A172 (cell line): ENCODE results near the gene SCGB1C2. TPM values are rescaled to one million over a fixed set of nuclear protein-coding genes. Genes with fewer than 3 reads are reported as not detected.

Source experiments
- total RNA-seq: library from RNA; depleted of rRNA; stranded (reverse); fragments of >200 nt; shearing (Covaris generic); gene quantifications from 2 replicates; pipeline ENCODE4 v1.2.3, GENCODE V29; 2014; rRNA removed

Gene SCGB1C2
- total RNA-seq, 1 experiment from 2014 or later, result not detected

Other genes starting within 250 kb of the SCGB1C2 start
- gene DOC2B, start 44.1 kb downstream of the SCGB1C2 start, total RNA-seq, result 0.14 TPM in 2 replicates
- gene RPH3AL, start 215.2 kb downstream of the SCGB1C2 start, total RNA-seq, result 3.9 and 6.6 TPM in 2 replicates